GM12878 (cell line): ENCODE measurements around the gene DCBLD2. TPM values are rescaled to one million over a fixed set of nuclear protein-coding genes. Genes with fewer than 3 reads are reported as not detected.

Source experiments
- ATAC-seq: fragments of 200-7000 bp; cut with Tn5 transposase; 3 replicates; pipeline ENCODE4 v1.9.1; 2020; ENCODE audit warnings: mild to moderate bottlenecking, moderate library complexity
- BruUV-seq: library from RNA; stranded (reverse); fragments of 400-500 nt; replicated peaks from 2 replicates; lab custom pipeline; 2021; lab: Mats Ljungman, UMichigan
- CTCF ChIA-PET: fragments of 300-600 bp; sonication (Branson Sonifier 250); formaldehyde crosslinking; extraction: SDS; loops from one replicate; lab custom pipeline; 2021; ENCODE audit warnings: inconsistent platforms; lab: Yijun Ruan, JAX
- POLR2A ChIA-PET: fragments of 350-600 bp; formaldehyde crosslinking; extraction: SDS; loops from one replicate; lab custom pipeline; 2021; ENCODE audit warnings: inconsistent platforms; lab: Charles Lee
- RAD21 ChIA-PET: fragments of 300-600 bp; sonication (Branson Sonifier 250); formaldehyde crosslinking; loops from one replicate; lab custom pipeline; 2023; ENCODE audit warnings: antibody characterized with exemption; ENCODE audit not compliant: unreplicated experiment; lab: Charles Lee
- SMC1A ChIA-PET: fragments of 300-600 bp; sonication (Branson Sonifier 250); formaldehyde crosslinking; loops from one replicate; lab custom pipeline; 2023; ENCODE audit not compliant: unreplicated experiment, uncharacterized antibody; lab: Charles Lee
- DNase-seq: peaks from one replicate; pipeline ENCODE4 v3.0.0-alpha.2; 2011; ENCODE audit warnings: low read depth, low spot score
- FAIRE-seq: peaks from 3 replicates; lab custom pipeline; 2011; peaks lifted over from hg19 to GRCh38; lab: Jason Lieb, UNC
- H2AFZ ChIP-seq: 2 replicates; pipeline ENCODE4 v1.6.0; 2011; ENCODE audit warnings: low read depth, low read length, control low read depth; ENCODE audit not compliant: control insufficient read depth
- H3K27ac ChIP-seq: 2 replicates; pipeline ENCODE4 v1.5.1; 2011; ENCODE audit warnings: control low read depth; ENCODE audit not compliant: control insufficient read depth, insufficient read depth
- H3K27me3 ChIP-seq, 2 experiments: replicated peaks in 1 of 2; 2 replicates each; pipeline versions ENCODE4 v1.6.0 to v1.6.1; 2011; ENCODE audit warnings: low read length in 1 of 2; ENCODE audit not compliant: control insufficient read depth in 2 of 2, insufficient read depth in 2 of 2
- H3K36me3 ChIP-seq, 2 experiments: 2 replicates each; pipeline ENCODE4 v1.5.1; 2011; ENCODE audit warnings: low read length in 1 of 2; ENCODE audit not compliant: control insufficient read depth in 2 of 2, insufficient read depth in 2 of 2
- H3K4me1 ChIP-seq: 2 replicates; pipeline ENCODE4 v1.6.1; 2011; ENCODE audit warnings: mild to moderate bottlenecking, low read length, moderate library complexity, mixed read lengths; ENCODE audit not compliant: control insufficient read depth, insufficient read depth
- H3K4me2 ChIP-seq: 2 replicates; pipeline ENCODE4 v1.6.0; 2011; ENCODE audit warnings: control low read depth; ENCODE audit not compliant: control insufficient read depth, insufficient read depth
- H3K4me3 ChIP-seq: fragments of 200-600 bp; sonication (generic); 2 replicates; pipeline ENCODE4 v1.5.1; 2016
- H3K79me2 ChIP-seq: 2 replicates; pipeline ENCODE4 v1.6.0; 2011; ENCODE audit warnings: low read length; ENCODE audit not compliant: control insufficient read depth, insufficient read depth
- H3K9ac ChIP-seq: 2 replicates; pipeline ENCODE4 v1.8.0; 2011; ENCODE audit warnings: low read length, control low read depth, mixed read lengths; ENCODE audit not compliant: control insufficient read depth, insufficient read depth
- H3K9me3 ChIP-seq: replicated peaks from 3 replicates; pipeline ENCODE4 v1.5.1; 2011; ENCODE audit warnings: mild to moderate bottlenecking, low read length; ENCODE audit not compliant: control insufficient read depth, insufficient read depth
- H4K20me1 ChIP-seq: 2 replicates; pipeline ENCODE4 v1.6.0; 2011; ENCODE audit not compliant: control insufficient read depth, insufficient read depth
- ATF7 ChIP-seq: fragments of 450-650 bp; IDR thresholded peaks from 2 replicates; pipeline ENCODE4 v1.6.1; 2016; ENCODE audit warnings: low read depth, mild to moderate bottlenecking
- IRF4 ChIP-seq: IDR thresholded peaks from 2 replicates; pipeline ENCODE4 v1.6.1; 2011; ENCODE audit warnings: low read depth, low read length
- IRF5 ChIP-seq: fragments of 450-650 bp; IDR thresholded peaks from 2 replicates; pipeline ENCODE4 v1.6.1; 2017; ENCODE audit warnings: borderline replicate concordance
- MAX ChIP-seq: IDR thresholded peaks from 2 replicates; pipeline ENCODE4 v1.6.1; 2012; ENCODE audit warnings: low read depth, low read length, improper control_type of control experiment
- PRDM15 ChIP-seq: fragments of 450-650 bp; formaldehyde crosslinking; IDR thresholded peaks from 2 replicates; pipeline ENCODE4 v1.4.0; 2020; ENCODE audit warnings: mild to moderate bottlenecking, moderate library complexity
- RAD21 ChIP-seq: IDR thresholded peaks from 2 replicates; pipeline ENCODE4 v1.6.1; 2011; ENCODE audit warnings: mild to moderate bottlenecking, low read depth, low read length, moderate library complexity; ENCODE audit not compliant: insufficient read depth
- RCOR1 ChIP-seq: conservative IDR thresholded peaks from 2 replicates; pipeline ENCODE4 v1.6.1; 2012; ENCODE audit warnings: low read depth, low read length, improper control_type of control experiment
- RFX5 ChIP-seq: IDR thresholded peaks from 2 replicates; pipeline ENCODE4 v1.6.1; 2011; ENCODE audit warnings: low read depth, low read length, improper control_type of control experiment
- STAT3 ChIP-seq: IDR thresholded peaks from 2 replicates; pipeline ENCODE4 v1.6.1; 2011; ENCODE audit warnings: low read depth, low read length, improper control_type of control experiment
- ZNF384 ChIP-seq: IDR thresholded peaks from 2 replicates; pipeline ENCODE4 v1.6.1; 2012; ENCODE audit warnings: low read depth, mild to moderate bottlenecking, low read length, improper control_type of control experiment, borderline replicate concordance
- WGBS: methylation state at CpG from one replicate; pipeline ENCODE4 v1.1.6; 2016; ENCODE audit warnings: low lambda C conversion rate; ENCODE audit not compliant: insufficient replicate concordance, insufficient coverage; ENCODE audit errors: missing lambda C conversion rate; 5-methylcytosine and 5-hydroxymethylcytosine counted together
- in situ Hi-C: fragments of 300-500 bp; cut with MboI; formaldehyde crosslinking; loops from 9 replicates; pipeline ENCODE4 v1.14.3; 2018; ENCODE audit warnings: mixed read lengths
- intact Hi-C: fragments of 100-400 bp; cut with micrococcal nuclease; formaldehyde crosslinking; loops from one replicate; pipeline ENCODE4 v1.14.2; 2022; ENCODE audit not compliant: unreplicated experiment
- polyA plus RNA-seq, 11 experiments: library from polyadenylated mRNA; depleted of rRNA in 4 of 11; unstranded in 6 of 11; stranded (reverse) in 5 of 11; fragments of >200 nt; fragmentation: Nextera tagmentation in 4 of 11; fragmentation: Illumina TruSeq in 1 of 11; extraction: Ambion mirVana in 4 of 11; extraction: Trizol in 1 of 11; gene quantifications; 1 replicate in 1 of 11; 2 replicates in 10 of 11; pipeline versions ENCODE4 v1.2.1 to v1.2.3, GENCODE V29; 2011 to 2016; ENCODE audit warnings: inconsistent platforms in 2 of 11, missing spikeins in 2 of 11, low read depth in 1 of 11
- total RNA-seq, 4 experiments: library from RNA; depleted of rRNA in 3 of 4; stranded (reverse); fragments of >200 nt in 3 of 4; fragmentation: Illumina TruSeq in 1 of 4; extraction: Trizol in 1 of 4; gene quantifications; 2 replicates each; pipeline versions ENCODE4 v1.2.1 to v1.2.3, GENCODE V29; 2013 to 2021

Gene DCBLD2
- total and polyA plus RNA-seq, 10 of the 15 experiments (the other 5 are each of a cell fraction or from before 2014, with no cell fraction given): 1.6 to 5.9 (median 4.7) TPM

GRCh38 chr3:98827221-98827920 is 74.1 kb downstream of the DCBLD2 start:
- TF ChIP-seq STAT3 (no peak), RAD21 (no peak), PRDM15 (no peak), ZNF384 (no peak), RCOR1 (no peak), IRF4 (no peak), RFX5 (no peak), IRF5 (no peak), ATF7 (no peak), MAX (no peak)
- in situ Hi-C loops: no loop called here
- ATAC-seq (no peak), DNase-seq (no peak), FAIRE-seq (no peak)
- SMC1A ChIA-PET: interaction anchor here (0.6 to 3.0 kb wide), 5 partner anchors 11 to 349 kb away, joined by 3 to 21 read pairs (median 3); no protein-coding TSS in a partner anchor
- no peak overlapping the region for H3K4me3 ChIP-seq
- H4K20me1 ChIP-seq: no peaks in the 10 kb centered on the region
- intact Hi-C loops: loop anchor here (5.0 to 10.0 kb wide), 2 partner anchors 75 to 677 kb away; partner anchors contain the start of gene DCBLD2
- RAD21 ChIA-PET: interaction anchor here (2.3 kb wide), 1 partner anchor 10 kb away, joined by 8 read pairs; no protein-coding TSS in a partner anchor
- H2AFZ ChIP-seq: no peak overlapping the region
- WGBS: 62% methylated on average over 1 of the region's 1 CpG
- no peaks in the 10 kb centered on the region for H3K9me3 ChIP-seq
- H3K9ac ChIP-seq: no peak overlapping the region
- no peaks in the 10 kb centered on the region for H3K27me3 ChIP-seq
- CTCF ChIA-PET: interaction anchor here (0.9 to 4.4 kb wide), 6 partner anchors 11 to 346 kb away, joined by 4 to 20 read pairs (median 9); no protein-coding TSS in a partner anchor
- POLR2A ChIA-PET: no interaction called here
- no peak overlapping the region for H3K27ac ChIP-seq
- no peaks in the 10 kb centered on the region for H3K4me1 ChIP-seq
- no TSS peak for BruUV-seq
- H3K36me3 ChIP-seq: no peaks in the 10 kb centered on the region
- no peaks in the 10 kb centered on the region for H3K79me2 ChIP-seq
- H3K4me2 ChIP-seq: no peak overlapping the region
